Measurements from ENCODE around the gene FRY. TPM values are rescaled to one million over a fixed set of nuclear protein-coding genes. Genes with fewer than 3 reads are reported as not detected.

The FRY gene
- total and polyA plus RNA-seq, 2 of the 13 experiments (the other 11 are each of a cell fraction or from before 2014, with no cell fraction given): 8.2 to 13.1 TPM

DNA sequence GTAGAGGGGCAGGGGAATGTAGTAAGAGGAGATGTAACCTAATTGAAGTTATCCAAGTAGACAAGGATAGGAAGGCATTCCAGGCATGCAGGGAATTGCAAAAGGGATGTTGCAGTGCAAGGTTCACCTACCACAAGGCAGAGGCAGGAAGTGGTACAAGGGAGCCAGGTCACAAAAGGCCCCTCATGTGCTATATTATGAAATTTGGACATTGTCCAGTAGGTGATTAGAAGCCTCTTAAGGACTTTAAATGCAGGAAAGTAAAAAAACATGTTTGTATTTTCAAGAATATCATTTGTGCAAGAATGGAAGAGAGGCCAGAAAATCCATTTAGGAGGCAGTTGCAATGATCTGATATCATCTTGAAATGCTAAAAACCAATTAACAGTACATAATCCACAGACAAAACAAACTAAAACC is 111.4 kb downstream of the FRY start (continued):
- TF ChIP-seq, protein P1, sequence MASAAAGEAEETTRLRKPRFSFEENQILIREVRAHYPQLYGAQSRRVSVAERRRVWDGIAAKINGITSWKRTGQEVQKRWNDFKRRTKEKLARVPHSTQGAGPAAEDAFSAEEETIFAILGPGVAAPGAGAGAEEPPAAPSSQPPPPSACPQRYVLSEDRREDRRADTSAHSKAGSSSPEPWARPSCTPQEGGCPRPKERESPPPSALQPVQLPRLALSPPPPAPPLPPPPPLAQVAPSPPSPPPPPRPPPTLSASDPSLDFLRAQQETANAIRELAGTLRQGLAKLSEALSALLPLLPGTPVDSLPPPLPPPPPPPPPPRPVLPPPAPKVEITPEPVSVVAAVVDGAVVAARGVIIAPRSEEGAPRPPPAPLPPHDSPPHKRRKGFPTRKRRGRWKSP (CRISPR knock-in tag; IDR thresholded peaks at IDR 0.05): peak; percentile 63; the same call in 1 of the 2 replicates
- no peak for TF ChIP-seq ZFAT (CRISPR knock-in tag; conservative IDR thresholded peaks at IDR 0.05)
- peak; percentile 93 for TF ChIP-seq ZSCAN25 (CRISPR knock-in tag; IDR thresholded peaks at IDR 0.05)
- TF ChIP-seq, protein P2, sequence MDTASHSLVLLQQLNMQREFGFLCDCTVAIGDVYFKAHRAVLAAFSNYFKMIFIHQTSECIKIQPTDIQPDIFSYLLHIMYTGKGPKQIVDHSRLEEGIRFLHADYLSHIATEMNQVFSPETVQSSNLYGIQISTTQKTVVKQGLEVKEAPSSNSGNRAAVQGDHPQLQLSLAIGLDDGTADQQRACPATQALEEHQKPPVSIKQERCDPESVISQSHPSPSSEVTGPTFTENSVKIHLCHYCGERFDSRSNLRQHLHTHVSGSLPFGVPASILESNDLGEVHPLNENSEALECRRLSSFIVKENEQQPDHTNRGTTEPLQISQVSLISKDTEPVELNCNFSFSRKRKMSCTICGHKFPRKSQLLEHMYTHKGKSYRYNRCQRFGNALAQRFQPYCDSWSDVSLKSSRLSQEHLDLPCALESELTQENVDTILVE (CRISPR knock-in tag; IDR thresholded peaks at IDR 0.05): peak; percentile 63; the same call in 1 of the 2 replicates
- no peak for TF ChIP-seq ZNF441 (CRISPR knock-in tag; IDR thresholded peaks at IDR 0.05; ENCODE audit: borderline replicate concordance)
- TF ChIP-seq ZNF7 (CRISPR knock-in tag; IDR thresholded peaks at IDR 0.05): 0 out of 2 replicates have a peak, but pooled peaks have one; percentile 23
- TF ChIP-seq, protein P3, sequence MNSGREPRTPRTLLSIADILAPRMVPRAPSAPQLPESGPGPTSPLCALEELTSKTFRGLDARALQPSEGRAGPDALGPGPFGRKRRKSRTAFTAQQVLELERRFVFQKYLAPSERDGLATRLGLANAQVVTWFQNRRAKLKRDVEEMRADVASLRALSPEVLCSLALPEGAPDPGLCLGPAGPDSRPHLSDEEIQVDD (CRISPR knock-in tag; IDR thresholded peaks at IDR 0.05; ENCODE audit: borderline replicate concordance): no peak
- 0 out of 2 replicates have a peak, but pooled peaks have one; percentile 30 for TF ChIP-seq SP5 (CRISPR knock-in tag; IDR thresholded peaks at IDR 0.05; ENCODE audit: borderline replicate concordance, low read depth)
- TF ChIP-seq GABPA (IDR thresholded peaks at IDR 0.05; ENCODE audit: low read depth, low read length): no peak
- peak; percentile 78 for TF ChIP-seq GABPA (CRISPR knock-in tag; IDR thresholded peaks at IDR 0.05; ENCODE audit: low read depth)
- TF ChIP-seq, protein P4, sequence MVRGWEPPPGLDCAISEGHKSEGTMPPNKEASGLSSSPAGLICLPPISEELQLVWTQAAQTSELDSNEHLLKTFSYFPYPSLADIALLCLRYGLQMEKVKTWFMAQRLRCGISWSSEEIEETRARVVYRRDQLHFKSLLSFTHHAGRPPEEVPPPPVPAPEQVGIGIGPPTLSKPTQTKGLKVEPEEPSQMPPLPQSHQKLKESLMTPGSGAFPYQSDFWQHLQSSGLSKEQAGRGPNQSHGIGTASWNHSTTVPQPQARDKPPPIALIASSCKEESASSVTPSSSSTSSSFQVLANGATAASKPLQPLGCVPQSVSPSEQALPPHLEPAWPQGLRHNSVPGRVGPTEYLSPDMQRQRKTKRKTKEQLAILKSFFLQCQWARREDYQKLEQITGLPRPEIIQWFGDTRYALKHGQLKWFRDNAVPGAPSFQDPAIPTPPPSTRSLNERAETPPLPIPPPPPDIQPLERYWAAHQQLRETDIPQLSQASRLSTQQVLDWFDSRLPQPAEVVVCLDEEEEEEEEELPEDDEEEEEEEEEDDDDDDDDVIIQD (CRISPR knock-in tag; IDR thresholded peaks at IDR 0.05; ENCODE audit: low read depth): peak; percentile 97
- TF ChIP-seq GFI1 (CRISPR knock-in tag; IDR thresholded peaks at IDR 0.05; ENCODE audit: borderline replicate concordance): peak; percentile 73; the same call in 1 of the 2 replicates
- peak; percentile 81 for TF ChIP-seq ZNF644 (CRISPR knock-in tag; IDR thresholded peaks at IDR 0.05; ENCODE audit: low read depth)
- peak; percentile 78 for TF ChIP-seq SOX13 (IDR thresholded peaks at IDR 0.05)
- TF ChIP-seq SOX13 (CRISPR knock-in tag; conservative IDR thresholded peaks at IDR 0.05 in 1 of 2, IDR thresholded peaks at IDR 0.05 in 1 of 2): peak in 1 of 2 experiments; percentile 96; a peak in 2 of 4 replicates
- peak; percentile 74; the same call in 1 of the 2 replicates for TF ChIP-seq MIER3 (CRISPR knock-in tag; IDR thresholded peaks at IDR 0.05; ENCODE audit: borderline replicate concordance)
- no peak for TF ChIP-seq ZNF598 (CRISPR knock-in tag; IDR thresholded peaks at IDR 0.05; ENCODE audit: borderline replicate concordance)
- TF ChIP-seq, protein P5, sequence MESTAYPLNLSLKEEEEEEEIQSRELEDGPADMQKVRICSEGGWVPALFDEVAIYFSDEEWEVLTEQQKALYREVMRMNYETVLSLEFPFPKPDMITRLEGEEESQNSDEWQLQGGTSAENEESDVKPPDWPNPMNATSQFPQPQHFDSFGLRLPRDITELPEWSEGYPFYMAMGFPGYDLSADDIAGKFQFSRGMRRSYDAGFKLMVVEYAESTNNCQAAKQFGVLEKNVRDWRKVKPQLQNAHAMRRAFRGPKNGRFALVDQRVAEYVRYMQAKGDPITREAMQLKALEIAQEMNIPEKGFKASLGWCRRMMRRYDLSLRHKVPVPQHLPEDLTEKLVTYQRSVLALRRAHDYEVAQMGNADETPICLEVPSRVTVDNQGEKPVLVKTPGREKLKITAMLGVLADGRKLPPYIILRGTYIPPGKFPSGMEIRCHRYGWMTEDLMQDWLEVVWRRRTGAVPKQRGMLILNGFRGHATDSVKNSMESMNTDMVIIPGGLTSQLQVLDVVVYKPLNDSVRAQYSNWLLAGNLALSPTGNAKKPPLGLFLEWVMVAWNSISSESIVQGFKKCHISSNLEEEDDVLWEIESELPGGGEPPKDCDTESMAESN (CRISPR knock-in tag; conservative IDR thresholded peaks at IDR 0.05): 0 out of 2 replicates have a peak, but pooled peaks have one; percentile 36

All from HepG2 (cell line).